AG04449 (cell line): ENCODE results near the gene DOCK4.

Experiments
- CTCF ChIA-PET: fragments of 350-600 bp; formaldehyde crosslinking; extraction: SDS; loops from one replicate; lab custom pipeline; 2021; ENCODE audit warnings: antibody characterized with exemption; lab: Yijun Ruan, JAX
- POLR2A ChIA-PET: fragments of 400-600, 350-600 bp; formaldehyde crosslinking; extraction: SDS; loops from one replicate; lab custom pipeline; 2020; ENCODE audit warnings: antibody characterized with exemption, inconsistent platforms; lab: Yijun Ruan, JAX
- DNase-seq: peaks from one replicate; pipeline ENCODE4 v3.0.0-alpha.2; 2010; ENCODE audit warnings: low read depth, low spot score
- H3K4me3 ChIP-seq: 2 replicates; pipeline ENCODE4 v1.5.1; 2011; ENCODE audit warnings: low read depth, mild to moderate bottlenecking, control low read depth, low read length
- TF ChIP-seq, protein P1 (sequence below): IDR thresholded peaks from one replicate; pipeline ENCODE4 v1.5.1; 2011; ENCODE audit warnings: mild to moderate bottlenecking, moderate library complexity, low read length, control low read depth, inconsistent platforms; ENCODE audit not compliant: insufficient read depth; ENCODE audit errors: missing control alignments

DOCK4 gene

DNA sequence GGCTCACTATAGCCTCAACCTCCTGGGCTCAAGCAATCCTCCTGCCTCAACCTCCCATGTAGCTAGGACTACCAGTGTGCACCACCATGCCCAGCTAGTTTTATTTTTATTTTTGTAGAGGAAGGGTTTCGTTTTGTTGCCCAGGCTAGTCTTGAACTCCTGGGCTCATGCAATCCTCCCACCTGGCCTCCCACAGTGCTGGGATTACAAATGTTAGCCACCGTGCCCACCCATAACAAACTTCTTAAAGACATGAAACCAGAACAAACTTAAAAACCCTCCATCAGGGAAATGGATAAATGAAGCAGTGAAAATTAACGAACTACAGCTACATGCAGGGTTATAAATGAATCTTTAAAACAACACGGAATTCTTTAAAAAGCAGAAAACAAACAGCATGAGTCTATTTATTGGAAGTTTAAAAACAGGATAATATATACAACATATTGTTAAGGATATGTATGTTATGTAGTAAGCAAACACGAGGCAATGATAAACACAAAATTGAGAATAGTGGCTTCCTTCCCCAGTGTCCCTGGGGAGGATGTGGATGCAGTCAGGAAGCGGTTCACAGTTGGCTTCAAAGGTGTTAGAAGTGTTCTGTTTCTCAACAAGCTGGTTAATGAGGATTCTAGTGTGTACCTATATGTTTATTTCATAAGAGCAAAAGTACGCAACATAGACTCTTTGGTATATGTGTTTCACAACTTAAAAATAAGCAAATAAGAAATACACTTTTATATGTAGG lies 515.7 kb downstream of the DOCK4 start:
- CTCF ChIA-PET, result no interaction called here

GRCh38 chr7:111685349-111685748 lies 520.9 kb downstream of the DOCK4 start:
- ChIA-PET CTCF (no interaction called here), POLR2A (no interaction called here)
- no peak overlapping the region for H3K4me3 ChIP-seq
- DNase-seq, result no peak
- TF ChIP-seq, protein P1, sequence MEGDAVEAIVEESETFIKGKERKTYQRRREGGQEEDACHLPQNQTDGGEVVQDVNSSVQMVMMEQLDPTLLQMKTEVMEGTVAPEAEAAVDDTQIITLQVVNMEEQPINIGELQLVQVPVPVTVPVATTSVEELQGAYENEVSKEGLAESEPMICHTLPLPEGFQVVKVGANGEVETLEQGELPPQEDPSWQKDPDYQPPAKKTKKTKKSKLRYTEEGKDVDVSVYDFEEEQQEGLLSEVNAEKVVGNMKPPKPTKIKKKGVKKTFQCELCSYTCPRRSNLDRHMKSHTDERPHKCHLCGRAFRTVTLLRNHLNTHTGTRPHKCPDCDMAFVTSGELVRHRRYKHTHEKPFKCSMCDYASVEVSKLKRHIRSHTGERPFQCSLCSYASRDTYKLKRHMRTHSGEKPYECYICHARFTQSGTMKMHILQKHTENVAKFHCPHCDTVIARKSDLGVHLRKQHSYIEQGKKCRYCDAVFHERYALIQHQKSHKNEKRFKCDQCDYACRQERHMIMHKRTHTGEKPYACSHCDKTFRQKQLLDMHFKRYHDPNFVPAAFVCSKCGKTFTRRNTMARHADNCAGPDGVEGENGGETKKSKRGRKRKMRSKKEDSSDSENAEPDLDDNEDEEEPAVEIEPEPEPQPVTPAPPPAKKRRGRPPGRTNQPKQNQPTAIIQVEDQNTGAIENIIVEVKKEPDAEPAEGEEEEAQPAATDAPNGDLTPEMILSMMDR, result no peak

More for the DNA sequence above, 515.7 kb downstream of the DOCK4 start:
- DNase-seq, result no peak
- POLR2A ChIA-PET, result no interaction called here
- TF ChIP-seq, protein P1, result no peak
- H3K4me3 ChIP-seq, result no peak overlapping the region

GRCh38 chr7:111682588-111683340 lies 523.4 kb downstream of the DOCK4 start:
- POLR2A ChIA-PET, result no interaction called here

GRCh38 chr7:111681242-111681641 lies 525.0 kb downstream of the DOCK4 start:
- H3K4me3 ChIP-seq, result no peak overlapping the region
- CTCF ChIA-PET, result no interaction called here
- no peak for DNase-seq
- TF ChIP-seq, protein P1, result no peak
- POLR2A ChIA-PET, result no interaction called here

More at GRCh38 chr7:111682588-111683340, 523.4 kb downstream of the DOCK4 start:
- TF ChIP-seq, protein P1, result no peak
- CTCF ChIA-PET, result no interaction called here
- DNase-seq, result no peak
- no peak overlapping the region for H3K4me3 ChIP-seq

- H3K4me3 ChIP-seq, result no peak overlapping the region
- no peak for DNase-seq
- TF ChIP-seq, protein P1, result no peak
- ChIA-PET CTCF (no interaction called here), POLR2A (no interaction called here)
Measured at GRCh38 chr7:111678986-111679385, 527.2 kb downstream of the DOCK4 start.

DNA sequence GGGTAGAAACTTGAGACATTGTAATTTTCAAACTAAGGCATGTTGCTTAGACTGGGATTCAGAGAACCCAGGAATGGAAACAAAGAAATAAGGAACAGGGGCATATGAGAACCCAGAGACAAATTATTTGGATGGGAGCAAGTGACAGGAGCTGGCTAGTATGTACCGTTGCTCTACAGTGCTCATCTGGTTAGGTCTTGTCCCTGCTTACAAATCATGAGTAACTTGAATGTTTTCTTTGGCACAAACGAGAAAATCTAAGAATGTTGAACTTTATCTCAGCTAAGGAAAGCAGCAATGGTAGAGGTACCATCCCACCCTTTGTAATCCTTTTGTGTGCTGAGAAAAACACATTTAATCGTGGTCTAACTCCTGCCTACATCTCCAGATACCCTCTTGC lies 527.9 kb downstream of the DOCK4 start:
- CTCF ChIA-PET, result no interaction called here
- DNase-seq, result no peak

More for the DNA sequence above, 527.9 kb downstream of the DOCK4 start:
- TF ChIP-seq, protein P1, result no peak
- POLR2A ChIA-PET, result no interaction called here
- no peak overlapping the region for H3K4me3 ChIP-seq
